Stomach smooth muscle (tissue), 2 donors: ENCODE results near the gene RALBP1.
A peak's percentile ranks its signal among the peaks of the same experiment; 100 is the strongest.
"Not testable (repeated sequence)": the region's sequence is repeated elsewhere in the genome, so short reads cannot be mapped to it uniquely, and the experiment has no call there.

Experiments used
- H3K27ac ChIP-seq: one replicate; pipeline ENCODE4 v1.7.0; 2013; ENCODE audit warnings: mild to moderate bottlenecking, low read length, inconsistent platforms
- H3K27me3 ChIP-seq, 2 donors: one replicate each; pipeline ENCODE4 v1.7.0; 2013; ENCODE audit warnings: low read length in 2 of 2; ENCODE audit not compliant: insufficient read depth in 2 of 2, control insufficient read depth in 1 of 2
- H3K36me3 ChIP-seq, 2 donors: one replicate each; pipeline ENCODE4 v1.7.0; 2013; ENCODE audit warnings: low read length in 2 of 2; ENCODE audit not compliant: control insufficient read depth in 2 of 2, insufficient read depth in 2 of 2
- H3K4me1 ChIP-seq: one replicate; pipeline ENCODE4 v1.7.0; 2013; ENCODE audit warnings: low read length; ENCODE audit not compliant: control insufficient read depth, insufficient read depth
- H3K4me3 ChIP-seq, 2 donors: one replicate each; pipeline ENCODE4 v1.7.0; 2013; ENCODE audit warnings: low read length in 2 of 2
- H3K9ac ChIP-seq, 2 donors: one replicate each; pipeline ENCODE4 v1.7.0; 2013; ENCODE audit warnings: low read length in 2 of 2, mild to moderate bottlenecking in 1 of 2
- H3K9me3 ChIP-seq, 2 donors: one replicate each; pipeline ENCODE4 v1.7.0; 2013; ENCODE audit warnings: low read length in 2 of 2; ENCODE audit not compliant: control insufficient read depth in 2 of 2
- donor health status: healthy.
- donor health status: Pancreatic carcinoma.

Gene RALBP1

GRCh38 chr18:9474983-9475642 is at the start of gene RALBP1:
RALBP1 (plus strand) TSS chr18:9475513; CDS start chr18:9513046, 37,533 bp downstream.
- H3K4me3 ChIP-seq, result peak within 1 kb of the TSS; percentile 79 to 95
- H3K9ac ChIP-seq, result peak within 1 kb of the TSS; percentile 79 to 87
- H3K4me1 ChIP-seq, result no peaks in the 10 kb centered on the region
- H3K9me3 ChIP-seq, result no peaks in the 10 kb centered on the region
- no peaks in the 10 kb centered on the region for H3K27me3 ChIP-seq
- H3K36me3 ChIP-seq, result peaks cover 0 to 4% of the 10 kb centered on the region in 2 donors
- H3K27ac ChIP-seq, result peak within 1 kb of the TSS; percentile 83

- no peaks in the 10 kb centered on the region for H3K27me3 ChIP-seq
- no peaks in the 10 kb centered on the region for H3K9me3 ChIP-seq
- H3K36me3 ChIP-seq, result no peaks in the 10 kb centered on the region
- no peak overlapping the region for H3K9ac ChIP-seq
- H3K27ac ChIP-seq, result no peak overlapping the region
- H3K4me1 ChIP-seq, result peaks cover 4% of the 10 kb centered on the region
- no peak overlapping the region for H3K4me3 ChIP-seq
These were observed 48.6 kb upstream of the RALBP1 start for GRCh38 chr18:9426753-9427152.

- Histone ChIP-seq H3K27me3 (no peaks in the 10 kb centered on the region), H3K27ac (no peak overlapping the region), H3K9ac (no peak overlapping the region), H3K4me3 (no peak overlapping the region), H3K9me3 (no peaks in the 10 kb centered on the region), H3K36me3 (no peaks in the 10 kb centered on the region), H3K4me1 (peaks cover 5% of the 10 kb centered on the region)
These were observed 47.0 kb upstream of the RALBP1 start for GRCh38 chr18:9428301-9428706.

GRCh38 chr18:9428862-9429661 is 46.3 kb upstream of the RALBP1 start:
- H3K36me3 ChIP-seq, result no peaks in the 10 kb centered on the region
- peaks cover 11% of the 10 kb centered on the region for H3K4me1 ChIP-seq
- H3K27ac ChIP-seq, result peak overlapping the region; percentile 37
- no peaks in the 10 kb centered on the region for H3K27me3 ChIP-seq
- H3K4me3 ChIP-seq, result no peak overlapping the region
- no peaks in the 10 kb centered on the region for H3K9me3 ChIP-seq
- H3K9ac ChIP-seq, result no peak overlapping the region

- no peak overlapping the region for H3K27ac ChIP-seq
- H3K9me3 ChIP-seq, result no peaks in the 10 kb centered on the region
- H3K4me3 ChIP-seq, result no peak overlapping the region
- H3K27me3 ChIP-seq, result no peaks in the 10 kb centered on the region
- peaks cover 14% of the 10 kb centered on the region for H3K4me1 ChIP-seq
- no peaks in the 10 kb centered on the region for H3K36me3 ChIP-seq
- H3K9ac ChIP-seq, result no peak overlapping the region
These were observed 45.7 kb upstream of the RALBP1 start for GRCh38 chr18:9429662-9429993.

DNA sequence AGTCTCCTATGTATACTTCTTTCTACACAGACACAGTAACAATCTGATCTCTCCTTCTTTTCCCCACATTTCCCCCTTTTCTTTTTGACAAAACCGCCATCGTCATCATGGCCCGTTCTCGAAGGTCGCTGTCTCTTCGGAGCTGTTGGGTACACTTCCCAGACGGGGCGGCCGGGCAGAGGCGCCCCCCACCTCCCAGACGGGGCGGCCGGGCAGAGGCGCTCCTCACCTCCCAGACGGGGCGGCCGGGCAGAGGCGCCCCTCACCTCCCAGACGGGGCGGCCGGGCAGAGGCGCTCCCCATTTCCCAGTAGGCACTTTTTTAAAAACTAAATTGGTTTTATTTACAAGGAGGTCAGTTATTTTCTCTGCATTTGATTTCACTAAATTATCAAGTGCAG is 45.0 kb upstream of the RALBP1 start:
- not testable (repeated sequence) for H3K36me3 ChIP-seq, H3K27ac ChIP-seq, H3K9me3 ChIP-seq, H3K9ac ChIP-seq, H3K27me3 ChIP-seq, H3K4me3 ChIP-seq
- peaks cover 14% of the 10 kb centered on the region for H3K4me1 ChIP-seq

DNA sequence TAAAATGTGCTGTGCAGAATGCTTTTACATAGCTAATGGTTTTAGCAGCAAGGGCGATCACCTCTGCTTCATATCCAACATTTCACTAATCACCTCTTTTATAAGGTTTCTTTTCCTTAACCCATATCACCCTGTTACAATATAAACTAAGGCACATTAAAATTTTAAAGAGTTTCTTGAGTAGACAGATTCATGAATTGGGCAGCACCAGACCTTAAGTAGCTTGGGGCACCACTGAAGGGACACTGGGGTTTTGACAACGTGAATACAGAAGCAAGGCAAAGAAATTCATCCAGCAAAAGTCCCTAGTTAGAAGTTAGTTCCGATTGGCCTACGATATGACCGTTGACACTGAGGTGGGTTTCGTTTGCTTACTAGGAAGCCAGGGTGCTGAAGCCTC is 44.0 kb upstream of the RALBP1 start:
- Histone ChIP-seq H3K9ac (no peak overlapping the region), H3K9me3 (no peaks in the 10 kb centered on the region), H3K4me1 (peaks cover 14% of the 10 kb centered on the region), H3K27me3 (no peaks in the 10 kb centered on the region), H3K27ac (no peak overlapping the region), H3K36me3 (no peaks in the 10 kb centered on the region), H3K4me3 (no peak overlapping the region)

DNA sequence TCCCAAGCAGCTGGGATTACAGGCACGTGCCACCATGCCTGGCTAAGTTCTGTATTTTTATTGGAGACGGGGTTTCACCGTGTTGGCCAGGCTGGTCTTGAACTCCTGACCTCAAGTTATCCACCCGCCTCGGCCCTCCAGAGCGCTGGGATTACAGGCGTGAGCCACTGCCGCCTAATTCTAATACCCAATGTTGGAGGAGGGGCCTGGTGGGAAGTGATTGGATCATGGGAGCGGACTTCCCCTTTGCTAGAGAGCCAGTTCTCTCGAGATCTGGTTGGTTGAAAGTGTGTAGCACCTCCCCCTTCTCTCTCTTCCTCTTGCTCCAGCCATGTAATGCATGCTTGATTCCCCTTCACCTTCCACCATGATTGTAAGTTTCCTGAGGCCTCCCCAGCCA is 42.2 kb upstream of the RALBP1 start:
- H3K36me3 ChIP-seq, H3K9me3 ChIP-seq, H3K9ac ChIP-seq, H3K4me3 ChIP-seq, H3K27me3 ChIP-seq, H3K27ac ChIP-seq: not testable (repeated sequence)
- peaks cover 14% of the 10 kb centered on the region for H3K4me1 ChIP-seq

DNA sequence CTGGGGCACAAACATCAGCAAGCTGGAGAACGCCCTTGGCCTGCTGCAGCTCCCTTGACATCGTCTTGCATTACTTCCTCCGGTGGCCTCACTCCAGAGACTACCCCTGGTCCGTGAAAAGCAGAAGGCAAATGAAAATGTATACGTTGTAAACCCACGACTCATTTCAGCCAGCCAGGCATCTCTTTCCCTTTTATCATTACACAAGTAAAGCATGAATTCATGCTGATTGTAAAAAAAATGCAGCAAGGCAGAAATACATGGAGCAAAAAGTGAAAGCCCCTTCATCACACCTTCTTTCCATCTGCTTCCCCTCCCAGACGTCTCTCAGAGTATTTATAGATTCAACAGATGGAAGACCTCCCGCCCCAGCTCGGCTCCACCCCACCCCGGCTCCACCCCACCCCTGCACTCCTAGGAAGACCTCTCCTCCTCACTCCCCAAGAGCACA is 41.6 kb upstream of the RALBP1 start:
- no peak overlapping the region for H3K9ac ChIP-seq
- no peak overlapping the region for H3K27ac ChIP-seq
- no peaks in the 10 kb centered on the region for H3K9me3 ChIP-seq
- H3K36me3 ChIP-seq, result no peaks in the 10 kb centered on the region
- H3K4me1 ChIP-seq, result peaks cover 14% of the 10 kb centered on the region
- H3K4me3 ChIP-seq, result no peak overlapping the region
- no peaks in the 10 kb centered on the region for H3K27me3 ChIP-seq

- H3K27ac ChIP-seq, result no peak overlapping the region
- H3K36me3 ChIP-seq, result no peaks in the 10 kb centered on the region
- H3K9ac ChIP-seq, result no peak overlapping the region
- no peak overlapping the region for H3K4me3 ChIP-seq
- H3K27me3 ChIP-seq, result no peaks in the 10 kb centered on the region
- H3K4me1 ChIP-seq, result peaks cover 10% of the 10 kb centered on the region
- no peaks in the 10 kb centered on the region for H3K9me3 ChIP-seq
These were observed 41.1 kb upstream of the RALBP1 start for GRCh38 chr18:9434122-9434701.

DNA sequence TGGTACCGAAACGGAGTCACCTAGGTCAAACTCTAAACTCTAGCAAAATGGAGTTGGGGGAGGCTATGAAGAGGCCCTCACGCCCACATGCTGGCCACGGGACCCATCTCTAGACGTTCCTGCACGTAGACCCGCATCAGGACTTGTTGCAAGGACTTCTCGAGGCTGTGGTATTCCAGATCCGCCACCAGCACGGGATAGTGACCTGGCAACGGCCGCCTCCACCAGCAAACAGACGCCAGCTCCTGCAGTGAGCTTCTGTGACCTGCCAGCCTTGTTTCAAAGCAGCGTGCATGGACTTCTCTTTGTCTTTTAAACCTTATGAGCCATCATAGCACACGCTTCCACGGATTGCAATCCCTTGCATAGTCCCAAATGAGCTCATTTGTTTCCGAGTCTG is 40.3 kb upstream of the RALBP1 start:
- no peaks in the 10 kb centered on the region for H3K9me3 ChIP-seq
- H3K36me3 ChIP-seq, result no peaks in the 10 kb centered on the region
- H3K27ac ChIP-seq, result no peak overlapping the region
- H3K4me1 ChIP-seq, result peaks cover 9% of the 10 kb centered on the region
- H3K4me3 ChIP-seq, result no peak overlapping the region
- no peaks in the 10 kb centered on the region for H3K27me3 ChIP-seq
- H3K9ac ChIP-seq, result no peak overlapping the region
